ENCODE data around the gene ACBD4.

Gene ACBD4

DNA sequence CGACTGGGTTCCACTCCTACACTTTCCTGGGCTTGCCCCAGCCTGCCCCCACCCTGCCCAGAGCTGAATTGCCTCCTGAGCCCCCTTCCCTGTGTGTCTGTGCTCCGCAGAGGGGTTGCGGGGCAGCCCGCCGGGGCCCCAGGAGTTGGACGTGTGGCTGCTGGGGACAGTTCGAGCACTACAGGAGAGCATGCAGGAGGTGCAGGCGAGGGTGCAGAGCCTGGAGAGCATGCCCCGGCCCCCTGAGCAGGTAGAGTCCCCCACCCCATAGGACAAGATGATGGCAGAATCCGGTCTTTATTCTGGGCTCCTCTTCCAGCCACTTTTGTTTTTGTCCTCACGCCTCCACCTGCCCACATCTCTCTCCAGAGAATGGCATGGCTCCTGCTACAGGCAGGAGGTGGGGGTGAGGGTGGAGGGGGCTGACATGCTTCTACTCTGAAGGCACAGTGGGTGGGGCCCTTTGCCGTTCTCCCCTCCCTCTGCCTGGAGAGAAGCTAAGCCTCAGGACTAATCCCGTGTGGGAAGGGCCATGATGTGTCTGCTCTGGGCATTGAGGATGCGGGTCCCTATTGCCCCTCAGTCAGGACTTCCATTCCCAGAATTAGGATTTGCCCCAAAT, 3.5 kb downstream of the ACBD4 start:
- DNase-seq = no peak

DNA sequence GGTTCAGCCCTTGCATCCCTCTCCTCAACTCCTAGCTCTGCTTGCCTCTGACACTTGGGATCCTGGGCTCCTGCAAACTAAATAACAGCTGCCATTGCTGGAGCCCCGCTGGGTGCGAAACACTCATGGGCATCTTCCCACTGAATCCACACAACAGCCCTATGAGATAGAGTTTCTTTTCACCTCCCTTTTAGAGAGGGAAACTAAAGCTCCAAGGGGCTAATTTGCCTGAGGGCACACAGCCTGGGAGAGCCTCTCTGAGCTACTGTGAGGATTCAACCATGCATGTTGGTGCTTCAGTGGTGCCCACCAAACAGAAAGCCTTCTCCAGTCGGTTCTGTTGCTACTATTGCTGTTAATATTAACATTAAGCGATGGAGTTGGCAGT, 4.0 kb downstream of the ACBD4 start:
- DNase-seq = no peak

DNA sequence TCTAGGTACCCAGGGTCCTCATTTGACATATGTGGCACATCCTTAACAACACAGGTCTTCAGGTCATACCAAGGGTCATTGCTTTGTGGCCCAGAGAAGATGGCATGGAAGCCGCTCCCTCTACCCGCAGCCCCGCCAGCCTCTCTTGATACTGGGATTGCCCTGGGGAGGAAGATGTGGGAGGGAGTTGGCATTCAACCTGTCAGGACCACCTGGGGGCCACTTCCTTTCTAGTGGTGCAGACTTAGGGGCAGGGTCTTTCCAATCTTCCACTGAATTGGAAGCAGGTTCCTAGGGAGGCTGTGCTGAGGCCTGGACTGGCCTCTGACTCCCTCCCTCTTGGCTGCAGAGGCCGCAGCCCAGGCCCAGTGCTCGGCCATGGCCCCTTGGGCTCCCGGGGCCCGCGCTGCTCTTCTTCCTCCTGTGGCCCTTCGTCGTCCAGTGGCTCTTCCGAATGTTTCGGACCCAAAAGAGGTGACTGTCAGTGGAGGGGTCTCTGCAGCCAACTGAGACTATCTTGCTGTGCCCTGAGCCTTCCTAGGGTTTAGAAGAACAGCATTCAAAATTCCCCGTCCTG, 7.7 kb downstream of the ACBD4 start:
- no peak for DNase-seq

DNA sequence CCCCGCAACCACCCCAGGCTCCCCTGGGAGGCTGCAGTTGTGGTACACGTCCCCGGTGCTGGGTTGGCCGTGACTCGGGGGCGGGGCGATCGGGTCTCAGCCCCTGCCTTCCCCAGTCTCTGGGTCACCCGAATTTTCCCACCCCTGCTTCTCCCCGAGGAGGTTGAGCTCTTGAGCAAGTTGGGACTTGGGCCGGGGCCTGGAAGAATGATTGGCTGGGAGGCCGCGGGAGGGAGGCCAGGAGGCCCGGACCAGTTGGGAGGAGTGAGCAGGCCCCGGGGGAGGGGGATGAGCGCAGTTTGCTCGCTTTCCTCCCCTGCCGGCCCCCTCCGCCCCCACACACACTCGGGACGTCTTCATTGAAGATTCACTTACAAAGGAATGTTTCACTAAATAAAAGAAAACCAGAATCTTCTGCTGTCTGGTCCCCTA, 8.3 kb downstream of the ACBD4 start:
- DNase-seq = no peak

DNA sequence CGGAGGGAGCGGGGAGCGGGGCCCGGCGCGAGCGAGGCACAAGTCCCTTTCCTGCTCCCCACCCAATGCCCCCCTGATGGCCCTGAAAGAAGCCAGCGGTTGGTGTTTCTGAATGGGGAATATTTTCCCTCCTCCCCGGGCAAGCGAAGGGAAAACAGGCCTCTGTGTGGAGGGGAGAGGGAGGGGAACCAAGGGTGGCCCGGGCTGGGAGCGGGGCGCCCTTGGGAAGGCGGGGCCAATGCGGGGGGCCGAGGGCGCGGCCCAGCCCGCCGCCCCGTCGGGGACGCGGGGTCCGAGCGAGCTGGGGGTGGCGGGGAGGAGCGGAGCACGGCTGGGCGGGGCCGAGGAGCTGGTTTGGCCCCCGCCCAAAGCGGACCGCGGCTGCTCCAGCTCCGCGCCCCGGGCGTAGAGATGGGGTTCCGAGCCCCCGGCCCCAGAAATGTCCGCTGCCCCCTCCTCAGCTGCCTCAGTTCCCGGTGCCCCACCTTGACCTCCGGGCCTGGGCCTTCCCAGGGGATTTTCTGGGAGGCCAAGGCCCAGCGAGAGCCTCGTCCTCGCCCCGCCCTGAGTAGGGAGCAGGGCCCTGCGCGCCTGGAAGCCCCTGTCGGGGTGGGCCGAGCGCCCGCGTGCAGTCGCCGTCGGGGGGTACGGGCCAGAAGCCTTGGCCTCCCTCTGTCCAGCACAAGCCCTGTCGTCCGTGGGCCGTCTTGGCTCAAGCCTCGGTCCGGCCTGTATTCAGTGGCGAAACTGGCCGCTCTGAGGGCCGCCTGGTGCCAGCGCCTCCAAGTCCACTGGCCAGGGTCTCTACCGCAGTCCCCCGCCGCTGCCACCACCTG, 8.9 kb downstream of the ACBD4 start:
- DNase-seq = peak; percentile 10

DNA sequence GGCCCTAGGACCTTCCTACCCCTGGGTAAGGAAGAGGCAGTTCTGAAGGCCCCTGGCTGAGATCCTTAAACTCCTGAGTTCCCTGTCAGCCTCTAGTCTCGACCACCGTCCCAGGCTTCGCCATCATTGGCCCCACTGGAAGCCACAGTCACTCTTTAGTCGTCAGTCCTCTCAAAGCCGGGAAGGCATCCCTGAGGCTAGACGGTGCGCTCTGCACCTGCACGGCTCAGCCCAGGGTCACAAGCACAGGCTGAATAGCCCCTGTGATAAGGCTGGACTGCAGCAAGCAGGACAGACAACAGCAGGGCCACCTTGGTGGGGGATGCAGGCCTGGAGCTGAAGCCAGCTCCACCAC, 9.5 kb downstream of the ACBD4 start:
- no peak for DNase-seq

DNA sequence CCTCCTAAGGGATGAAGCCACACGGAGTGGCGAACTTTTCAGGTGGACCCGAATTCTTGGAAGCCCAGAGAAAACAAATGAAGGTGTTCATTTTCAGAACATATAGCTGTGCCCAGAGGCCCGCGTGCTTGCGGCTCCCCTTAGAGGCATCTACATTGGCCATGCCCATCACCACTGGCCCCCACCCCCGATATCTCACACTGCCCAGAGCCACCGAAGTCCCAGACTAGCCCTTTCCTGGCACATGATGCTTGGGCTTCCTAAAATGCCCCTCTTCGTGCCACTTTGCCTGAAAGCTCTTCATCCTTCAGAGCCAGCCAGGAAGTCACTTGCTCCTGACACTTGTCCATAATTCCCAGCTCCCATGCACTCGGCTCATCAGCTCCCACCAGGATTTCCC, 10.7 kb downstream of the ACBD4 start:
- DNase-seq = no peak

DNA sequence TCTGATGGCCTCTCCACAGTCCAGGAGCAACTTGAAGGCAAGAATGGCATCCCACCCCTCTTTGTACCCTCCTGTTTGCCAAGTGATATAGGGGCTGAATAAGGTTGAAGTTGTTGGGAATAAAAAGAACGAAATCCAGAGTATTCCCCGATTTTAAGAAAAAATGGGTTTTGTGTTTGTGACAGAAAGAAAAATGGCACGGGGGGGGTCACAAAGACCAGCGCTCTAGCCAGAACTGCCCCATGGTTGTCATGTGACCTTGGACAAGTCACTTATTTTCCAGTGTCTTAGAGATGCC, 11.1 kb downstream of the ACBD4 start:
- no peak for DNase-seq

DNA sequence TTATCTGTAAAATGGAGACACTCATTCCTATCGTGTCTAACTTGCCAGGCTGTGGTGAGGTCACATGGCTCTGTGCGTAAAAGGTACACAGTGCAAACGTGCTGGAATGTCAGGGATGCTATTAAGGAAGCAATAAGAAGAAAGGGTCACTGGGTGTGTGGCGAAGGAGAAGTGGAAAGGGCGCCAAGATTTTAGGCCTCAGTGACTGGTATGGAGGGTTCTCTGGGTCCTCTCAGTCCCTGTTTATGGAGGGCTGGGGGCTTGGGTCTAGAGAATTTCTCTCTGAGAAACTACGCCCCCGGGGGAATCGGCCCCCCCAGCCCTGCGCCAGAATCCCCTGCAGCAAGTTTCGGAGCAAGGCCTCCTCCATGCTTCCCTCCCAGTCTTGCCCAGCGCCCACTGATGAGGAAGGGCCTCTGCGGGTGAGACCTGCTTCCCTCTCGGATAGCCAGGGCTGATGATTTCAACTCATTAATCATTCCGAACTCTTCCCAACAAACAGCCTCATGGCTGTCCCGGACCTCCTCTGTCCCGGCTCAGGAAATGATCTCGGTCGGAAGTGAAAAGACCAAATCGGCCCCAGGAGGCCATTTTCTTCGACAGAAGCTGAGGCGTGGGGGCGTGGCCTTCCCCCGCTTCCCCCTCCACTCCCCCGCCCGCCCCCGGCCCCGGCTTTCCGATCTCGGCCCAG, 11.5 kb downstream of the ACBD4 start:
- DNase-seq = peak; percentile 77

DNA sequence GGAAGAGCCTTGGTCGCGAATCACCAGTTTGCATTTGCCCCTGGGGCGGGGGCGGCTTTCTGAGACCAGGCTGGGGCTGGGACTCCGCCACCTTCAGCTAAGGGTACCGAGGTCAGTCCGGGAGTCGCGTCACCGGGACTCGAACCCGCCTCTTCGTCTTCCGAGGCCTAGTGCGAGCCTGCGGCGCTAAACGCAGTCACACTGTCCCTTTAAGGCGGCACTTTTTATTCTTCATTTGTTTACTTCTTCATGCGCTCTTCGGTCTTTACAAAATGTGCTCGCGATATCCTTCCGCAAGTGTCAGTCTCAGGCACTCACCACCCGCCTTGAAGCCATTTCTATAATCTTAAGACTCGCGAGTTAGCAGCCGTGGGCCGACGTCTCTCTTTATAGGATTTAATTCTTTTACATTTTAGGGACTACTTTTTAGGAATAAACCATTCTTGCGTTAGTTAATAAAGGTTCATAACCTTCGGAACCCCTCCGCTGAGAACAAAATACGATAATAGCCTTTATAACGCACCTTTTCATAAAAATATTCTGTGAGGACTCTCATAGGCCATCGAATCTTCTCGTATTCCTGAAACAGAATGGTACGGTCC, 12.2 kb downstream of the ACBD4 start:
- peak; percentile 77 for DNase-seq

DNA sequence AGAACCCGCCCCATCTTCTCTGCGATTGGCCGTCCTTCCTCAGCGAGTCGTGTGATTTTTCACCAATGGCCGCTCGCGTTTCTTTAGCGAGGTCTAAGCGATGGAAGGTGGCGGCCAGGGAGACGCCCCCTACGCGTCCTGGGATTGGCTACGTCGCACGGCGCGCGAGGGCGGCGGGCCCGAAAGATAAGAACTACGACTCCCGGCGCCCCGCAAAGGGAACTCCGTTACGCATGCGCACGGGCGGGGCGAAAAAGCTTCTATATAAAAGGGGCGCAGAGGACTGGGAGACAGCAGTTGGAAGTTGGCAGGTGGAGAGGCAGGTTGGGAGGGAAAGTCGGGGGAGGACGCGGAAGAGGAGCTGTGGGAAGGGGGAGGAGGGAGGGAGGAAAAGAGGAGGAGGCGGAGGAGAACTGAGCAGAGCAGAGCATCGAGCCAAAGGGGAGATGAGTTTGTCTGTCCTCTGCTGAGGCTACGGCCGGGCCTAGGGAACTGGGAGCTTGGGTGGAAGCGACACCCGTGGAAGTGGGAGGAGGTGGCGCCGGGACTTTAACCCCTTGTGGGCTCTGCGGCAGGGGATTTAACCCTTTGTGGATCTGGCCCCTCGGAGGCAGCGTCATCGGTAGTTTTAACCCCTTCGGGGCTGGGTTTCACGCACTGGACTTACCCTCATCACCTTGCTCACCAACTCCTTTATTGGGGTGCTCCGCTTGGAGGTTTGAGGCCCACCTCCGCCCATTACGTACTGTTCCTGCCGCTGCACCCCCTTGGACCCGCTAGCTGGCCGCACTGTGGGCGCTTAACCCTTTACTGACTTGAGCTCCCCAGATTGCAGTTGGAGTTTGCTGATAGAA, 12.9 kb downstream of the ACBD4 start, which contains the start of gene HEXIM1:
Gene HEXIM1 (plus strand): TSS at position 293 of the 854 bp plus-strand sequence. CDS start 716 bp downstream, outside the sequence.
- DNase-seq = peak; percentile 99

DNA sequence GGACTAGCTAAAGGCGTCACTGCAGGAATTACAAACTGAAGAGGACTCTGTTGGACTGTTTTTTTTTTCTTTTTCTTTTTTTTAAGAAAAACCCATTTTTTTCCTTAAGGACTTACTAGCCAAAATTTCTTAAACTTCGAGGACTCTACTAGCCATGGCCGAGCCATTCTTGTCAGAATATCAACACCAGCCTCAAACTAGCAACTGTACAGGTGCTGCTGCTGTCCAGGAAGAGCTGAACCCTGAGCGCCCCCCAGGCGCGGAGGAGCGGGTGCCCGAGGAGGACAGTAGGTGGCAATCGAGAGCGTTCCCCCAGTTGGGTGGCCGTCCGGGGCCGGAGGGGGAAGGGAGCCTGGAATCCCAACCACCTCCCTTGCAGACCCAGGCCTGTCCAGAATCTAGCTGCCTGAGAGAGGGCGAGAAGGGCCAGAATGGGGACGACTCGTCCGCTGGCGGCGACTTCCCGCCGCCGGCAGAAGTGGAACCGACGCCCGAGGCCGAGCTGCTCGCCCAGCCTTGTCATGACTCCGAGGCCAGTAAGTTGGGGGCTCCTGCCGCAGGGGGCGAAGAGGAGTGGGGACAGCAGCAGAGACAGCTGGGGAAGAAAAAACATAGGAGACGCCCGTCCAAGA, 13.7 kb downstream of the ACBD4 start:
- peak; percentile 75 for DNase-seq

DNA sequence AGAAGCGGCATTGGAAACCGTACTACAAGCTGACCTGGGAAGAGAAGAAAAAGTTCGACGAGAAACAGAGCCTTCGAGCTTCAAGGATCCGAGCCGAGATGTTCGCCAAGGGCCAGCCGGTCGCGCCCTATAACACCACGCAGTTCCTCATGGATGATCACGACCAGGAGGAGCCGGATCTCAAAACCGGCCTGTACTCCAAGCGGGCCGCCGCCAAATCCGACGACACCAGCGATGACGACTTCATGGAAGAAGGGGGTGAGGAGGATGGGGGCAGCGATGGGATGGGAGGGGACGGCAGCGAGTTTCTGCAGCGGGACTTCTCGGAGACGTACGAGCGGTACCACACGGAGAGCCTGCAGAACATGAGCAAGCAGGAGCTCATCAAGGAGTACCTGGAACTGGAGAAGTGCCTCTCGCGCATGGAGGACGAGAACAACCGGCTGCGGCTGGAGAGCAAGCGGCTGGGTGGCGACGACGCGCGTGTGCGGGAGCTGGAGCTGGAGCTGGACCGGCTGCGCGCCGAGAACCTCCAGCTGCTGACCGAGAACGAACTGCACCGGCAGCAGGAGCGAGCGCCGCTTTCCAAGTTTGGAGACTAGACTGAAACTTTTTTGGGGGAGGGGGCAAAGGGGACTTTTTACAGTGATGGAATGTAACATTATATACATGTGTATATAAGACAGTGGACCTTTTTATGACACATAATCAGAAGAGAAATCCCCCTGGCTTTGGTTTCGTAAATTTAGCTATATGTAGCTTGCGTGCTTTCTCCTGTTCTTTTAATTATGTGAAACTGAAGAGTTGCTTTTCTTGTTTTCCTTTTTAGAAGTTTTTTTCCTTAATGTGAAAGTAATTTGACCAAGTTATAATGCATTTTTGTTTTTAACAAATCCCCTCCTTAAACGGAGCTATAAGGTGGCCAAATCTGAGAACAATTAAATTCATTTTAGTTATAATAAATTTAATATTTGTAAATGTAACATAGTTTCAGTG, 14.5 kb downstream of the ACBD4 start:
- DNase-seq = peak; percentile 37

DNA sequence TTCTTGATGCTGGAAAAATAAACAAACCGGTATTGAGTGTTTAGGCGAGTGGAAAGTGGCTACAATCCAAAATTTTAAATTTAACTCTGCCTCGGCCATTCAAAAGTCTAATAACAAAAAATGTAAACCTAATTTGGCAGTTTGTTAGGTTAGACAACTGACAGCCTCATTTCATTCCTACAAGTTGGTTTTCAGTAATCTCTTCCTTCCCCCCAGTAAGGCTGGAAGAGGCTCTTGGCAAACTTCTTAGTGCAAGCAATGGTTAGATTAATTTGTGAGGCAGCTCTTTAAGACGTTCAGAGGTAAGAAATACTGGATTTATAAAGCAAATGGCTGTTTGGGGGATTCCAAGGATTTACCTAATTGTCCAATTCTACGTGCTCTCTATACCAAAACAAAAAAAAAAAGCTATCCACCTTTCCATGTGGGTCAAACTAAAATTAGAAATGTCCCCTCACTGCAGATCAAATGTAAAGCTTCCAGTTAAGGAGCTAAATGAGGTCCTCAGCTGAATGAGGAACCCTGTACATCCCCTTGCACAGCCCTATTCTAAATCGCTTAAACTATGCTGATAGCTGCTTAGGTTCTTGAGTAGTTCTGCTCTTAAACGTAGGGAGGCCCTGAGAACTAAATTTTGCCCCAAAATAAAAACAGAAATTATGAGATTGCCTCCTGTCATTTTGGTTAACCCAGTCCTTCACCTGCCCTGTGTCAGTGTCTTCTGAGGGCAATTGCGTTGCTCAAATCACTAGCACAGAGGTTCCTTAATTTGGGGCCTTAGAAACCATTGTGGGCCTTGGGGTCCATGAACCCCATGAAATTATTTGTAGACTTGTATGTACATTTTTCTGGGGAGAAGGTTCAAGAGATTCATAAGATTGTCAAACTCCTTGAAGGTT, 15.7 kb downstream of the ACBD4 start:
- DNase-seq = no peak

DNA sequence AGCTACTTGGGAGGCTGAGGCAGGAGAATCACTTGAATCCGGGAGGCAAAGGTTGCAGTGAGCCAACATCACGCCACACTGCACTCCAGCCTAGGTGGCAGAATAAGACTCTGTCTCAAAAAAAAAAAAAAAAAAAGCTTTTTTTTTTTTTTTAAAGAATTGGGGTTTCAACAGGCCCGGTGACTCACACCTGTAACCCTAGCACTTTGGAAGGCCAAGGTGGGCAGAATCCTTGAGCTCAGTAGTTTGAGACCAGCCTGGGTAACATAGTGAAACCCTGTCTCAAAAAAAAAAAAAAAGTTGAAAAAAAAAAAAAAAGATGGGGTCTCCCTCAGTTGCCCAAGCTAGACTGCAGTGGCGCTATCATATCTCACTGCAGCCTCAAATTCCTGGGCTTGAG, 19.5 kb downstream of the ACBD4 start:
- DNase-seq = no peak

DNA sequence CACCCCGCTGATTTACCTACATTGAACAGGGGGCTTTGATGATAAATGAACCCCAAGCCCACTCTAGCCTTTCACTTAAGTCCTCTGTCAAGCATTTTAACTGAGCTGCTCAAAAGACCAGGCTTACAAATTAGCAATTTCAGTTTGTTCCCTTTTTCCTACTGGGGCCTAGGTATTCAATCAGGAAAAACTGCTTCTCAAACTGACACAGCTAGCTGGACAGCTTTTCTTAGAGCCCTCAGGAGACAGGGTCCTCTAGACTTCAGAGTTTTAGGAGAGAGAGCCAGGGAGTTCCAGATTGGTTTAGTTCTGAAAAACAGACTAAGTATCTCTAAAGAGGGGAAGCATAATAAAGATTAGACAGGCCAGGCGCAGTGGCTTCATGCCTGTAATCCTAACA, 20.0 kb downstream of the ACBD4 start:
- no peak for DNase-seq

DNA sequence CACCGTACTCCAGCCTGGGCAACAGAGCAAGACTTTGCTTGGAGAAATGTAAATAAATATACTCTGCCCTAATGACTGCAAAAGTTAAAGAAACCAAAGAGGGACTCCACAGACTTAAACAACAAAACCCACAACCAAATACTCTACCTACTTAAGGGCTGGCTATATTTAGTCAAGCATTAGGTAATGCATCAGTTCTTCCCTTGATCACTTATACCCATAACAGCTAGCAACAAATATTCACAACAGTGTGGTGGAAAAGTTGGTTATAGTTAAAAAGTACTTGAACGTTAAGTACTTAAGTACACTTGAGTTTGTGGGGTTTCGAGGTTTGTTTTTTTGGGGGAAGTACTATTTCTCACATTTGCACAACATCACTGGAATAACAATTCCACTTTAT, 20.8 kb downstream of the ACBD4 start:
- no peak for DNase-seq

DNA sequence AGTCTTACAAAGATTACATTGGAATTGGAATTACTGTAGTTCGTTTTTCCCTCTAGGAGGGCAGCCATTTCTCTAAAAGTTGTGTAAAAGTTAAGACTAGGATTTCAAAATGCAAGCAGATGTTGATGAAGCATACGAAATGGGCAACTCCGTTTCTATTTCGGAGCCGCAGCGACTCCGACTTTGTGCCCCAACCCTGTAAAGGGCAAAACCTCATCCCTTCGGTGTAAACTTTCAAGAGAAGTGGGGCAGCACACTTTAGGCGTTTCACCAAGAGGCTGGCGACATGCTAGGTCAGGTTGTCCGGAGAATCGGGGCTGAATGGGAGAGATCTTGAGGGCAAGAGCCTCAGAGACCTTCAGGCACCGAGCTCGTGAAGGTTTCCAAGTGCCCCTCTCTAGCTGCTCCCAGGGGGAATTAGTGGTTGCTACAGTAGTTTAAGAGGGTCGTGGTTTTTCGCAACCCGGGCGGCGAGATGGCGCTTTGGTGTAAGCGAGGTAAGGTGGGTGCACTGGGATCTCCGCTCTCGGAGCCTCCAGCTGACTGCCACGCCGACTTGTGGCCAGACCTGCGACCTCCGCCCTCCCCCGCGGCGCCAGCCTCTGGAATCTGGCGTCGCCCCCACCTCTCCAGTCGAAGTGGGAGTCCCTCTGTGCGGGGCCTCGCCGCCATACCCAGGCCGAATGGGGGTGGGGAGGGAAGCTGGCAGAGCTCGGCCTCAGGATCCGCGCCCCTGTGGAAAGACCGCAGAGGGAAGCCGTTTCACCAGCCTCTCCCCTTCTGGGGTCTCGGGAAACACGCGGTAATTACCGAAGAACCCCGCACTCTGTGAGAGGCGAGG, 25.2 kb downstream of the ACBD4 start:
- DNase-seq = peak; percentile 61
